ENCODE results near the gene GAREM2. TPM values are rescaled to one million over a fixed set of nuclear protein-coding genes. Genes with fewer than 3 reads are reported as not detected.

The GAREM2 gene
- polyA plus RNA-seq, 1 of the 3 experiments (the other 2 are of a cell fraction): 3.7 TPM

DNA sequence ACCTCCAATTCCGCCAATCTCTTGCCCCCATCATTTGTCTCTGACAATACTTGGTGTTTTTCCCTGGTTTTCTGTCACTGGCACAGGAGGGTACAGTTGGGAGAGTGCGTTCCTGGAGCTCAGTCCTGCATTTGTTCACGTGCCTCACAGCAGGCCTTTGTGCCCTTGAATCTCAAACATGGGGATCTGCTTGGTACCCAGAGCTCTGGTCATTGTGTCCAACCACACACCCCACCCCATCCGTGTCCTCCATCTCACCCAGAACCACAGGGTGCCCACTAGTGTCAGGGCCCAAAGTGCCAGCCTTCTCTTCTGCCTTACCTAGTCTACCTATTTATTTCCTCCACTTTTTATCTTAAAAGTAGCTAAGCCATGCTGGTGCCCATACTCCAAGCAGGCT lies 16.2 kb downstream of the GAREM2 start:
- H3K9ac ChIP-seq: no peak overlapping the region
- no peaks in the 10 kb centered on the region for H3K9me3 ChIP-seq
- 88% methylated on average over 4 of the region's 4 CpGs for WGBS (ENCODE audit: low lambda C conversion rate)
- ChIA-PET POLR2A (interaction anchor here (0.8 to 1.1 kb wide), 2 partner anchors 9 to 11 kb away, joined by 3 read pairs; no protein-coding TSS in a partner anchor), CTCF (interaction anchor here (1.1 to 1.7 kb wide), 5 partner anchors 22 to 389 kb away, joined by 3 to 7 read pairs (median 4); no protein-coding TSS in a partner anchor)
- H3K27me3 ChIP-seq (ENCODE audit: insufficient read depth): no peaks in the 10 kb centered on the region
- no peak overlapping the region for H3K4me3 ChIP-seq (ENCODE audit: low read depth in 2 of 2, low read length in 1 of 2)
- no peak overlapping the region for H3K4me2 ChIP-seq
- H3K9me2 ChIP-seq: no peaks in the 10 kb centered on the region
- no peaks in the 10 kb centered on the region; a peak in 1 of 4 replicates for H3K4me1 ChIP-seq (ENCODE audit: control insufficient read depth in 1 of 2, insufficient read depth in 2 of 2, low read depth in 1 of 2, low read length in 1 of 2)
- H2AFZ ChIP-seq (ENCODE audit: low read depth): no peak overlapping the region
- no peaks in the 10 kb centered on the region for H4K20me1 ChIP-seq (ENCODE audit: insufficient read depth)
- TF ChIP-seq GABPA (IDR thresholded peaks at IDR 0.05; ENCODE audit: low read depth): no peak
- TF ChIP-seq, protein P1, sequence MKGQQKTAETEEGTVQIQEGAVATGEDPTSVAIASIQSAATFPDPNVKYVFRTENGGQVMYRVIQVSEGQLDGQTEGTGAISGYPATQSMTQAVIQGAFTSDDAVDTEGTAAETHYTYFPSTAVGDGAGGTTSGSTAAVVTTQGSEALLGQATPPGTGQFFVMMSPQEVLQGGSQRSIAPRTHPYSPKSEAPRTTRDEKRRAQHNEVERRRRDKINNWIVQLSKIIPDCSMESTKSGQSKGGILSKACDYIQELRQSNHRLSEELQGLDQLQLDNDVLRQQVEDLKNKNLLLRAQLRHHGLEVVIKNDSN (IDR thresholded peaks at IDR 0.05; ENCODE audit: borderline replicate concordance, low read depth): no peak
- no peak for TF ChIP-seq ELF1 (IDR thresholded peaks at IDR 0.05)
- TF ChIP-seq, protein P2, sequence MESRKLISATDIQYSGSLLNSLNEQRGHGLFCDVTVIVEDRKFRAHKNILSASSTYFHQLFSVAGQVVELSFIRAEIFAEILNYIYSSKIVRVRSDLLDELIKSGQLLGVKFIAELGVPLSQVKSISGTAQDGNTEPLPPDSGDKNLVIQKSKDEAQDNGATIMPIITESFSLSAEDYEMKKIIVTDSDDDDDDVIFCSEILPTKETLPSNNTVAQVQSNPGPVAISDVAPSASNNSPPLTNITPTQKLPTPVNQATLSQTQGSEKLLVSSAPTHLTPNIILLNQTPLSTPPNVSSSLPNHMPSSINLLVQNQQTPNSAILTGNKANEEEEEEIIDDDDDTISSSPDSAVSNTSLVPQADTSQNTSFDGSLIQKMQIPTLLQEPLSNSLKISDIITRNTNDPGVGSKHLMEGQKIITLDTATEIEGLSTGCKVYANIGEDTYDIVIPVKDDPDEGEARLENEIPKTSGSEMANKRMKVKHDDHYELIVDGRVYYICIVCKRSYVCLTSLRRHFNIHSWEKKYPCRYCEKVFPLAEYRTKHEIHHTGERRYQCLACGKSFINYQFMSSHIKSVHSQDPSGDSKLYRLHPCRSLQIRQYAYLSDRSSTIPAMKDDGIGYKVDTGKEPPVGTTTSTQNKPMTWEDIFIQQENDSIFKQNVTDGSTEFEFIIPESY (IDR thresholded peaks at IDR 0.05; ENCODE audit: borderline replicate concordance, low read depth): no peak
- no peak for TF ChIP-seq JUND (IDR thresholded peaks at IDR 0.05)
- no peak for TF ChIP-seq RFX5 (IDR thresholded peaks at IDR 0.05; ENCODE audit: low read length)
- TF ChIP-seq USF2 (IDR thresholded peaks at IDR 0.05; ENCODE audit: borderline replicate concordance, low read depth, low read length): no peak
- TF ChIP-seq NRF1 (IDR thresholded peaks at IDR 0.05; ENCODE audit: low read depth, low read length): no peak
- no peak for TF ChIP-seq TEAD4 (IDR thresholded peaks at IDR 0.05; ENCODE audit: borderline replicate concordance, insufficient read depth)
- no peak for TF ChIP-seq EZH2phosphoT487 (IDR thresholded peaks at IDR 0.05; ENCODE audit: borderline replicate concordance, low read depth)
- TF ChIP-seq YY1 (IDR thresholded peaks at IDR 0.05; ENCODE audit: low read depth): no peak
- TF ChIP-seq EP300 (IDR thresholded peaks at IDR 0.05; ENCODE audit: borderline replicate concordance in 1 of 2, low read depth in 1 of 2, low read length in 1 of 2): no peak
- no peak for TF ChIP-seq FOSL2 (IDR thresholded peaks at IDR 0.05; ENCODE audit: borderline replicate concordance, low read depth)
- TF ChIP-seq CHD2 (IDR thresholded peaks at IDR 0.05; ENCODE audit: low read length, partially characterized antibody): no peak
- peaks cover 20 to 29% of the 10 kb centered on the region in 2 experiments for H3K36me3 ChIP-seq (replicated peaks in 1 of 2; ENCODE audit: control insufficient read depth in 1 of 2, insufficient read depth in 2 of 2, low read length in 1 of 2)
- no peak overlapping the region for H3K27ac ChIP-seq (ENCODE audit: low read depth in 2 of 2, low read length in 1 of 2)
- H3F3A ChIP-seq (replicated peaks; ENCODE audit: insufficient read depth): no peaks in the 10 kb centered on the region
- H3K79me2 ChIP-seq (ENCODE audit: insufficient read depth): no peaks in the 10 kb centered on the region
- no peak for DNase-seq

DNA sequence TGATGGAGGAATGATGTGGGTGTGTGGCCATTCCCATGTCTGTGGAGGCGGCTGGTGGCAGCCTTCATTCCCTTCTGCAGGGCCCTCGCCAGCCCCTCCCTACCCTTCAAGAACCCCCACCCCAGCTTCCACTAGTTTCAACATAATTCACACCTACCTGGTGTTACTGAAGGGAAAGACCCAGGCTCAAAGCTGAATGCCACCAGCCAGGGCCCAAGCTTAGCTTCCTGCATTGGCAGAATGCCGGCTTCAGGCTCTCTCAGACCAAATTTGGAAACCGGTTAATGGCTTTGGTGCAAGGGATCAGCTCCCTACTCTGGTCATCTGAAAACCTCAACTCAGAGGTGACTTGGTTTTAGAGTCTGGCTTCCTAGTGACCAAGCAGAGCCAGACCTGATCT lies 16.9 kb downstream of the GAREM2 start:
- no peak overlapping the region for H3K27ac ChIP-seq (ENCODE audit: low read depth in 2 of 2, low read length in 1 of 2)
- H4K20me1 ChIP-seq (ENCODE audit: insufficient read depth): no peaks in the 10 kb centered on the region
- H3K9me2 ChIP-seq: no peaks in the 10 kb centered on the region
- H3K4me3 ChIP-seq (ENCODE audit: low read depth in 2 of 2, low read length in 1 of 2): no peak overlapping the region
- no peak overlapping the region for H3K4me2 ChIP-seq
- ChIA-PET POLR2A (interaction anchor here (0.6 to 1.1 kb wide), 2 partner anchors 8 to 27 kb away, joined by 3 to 4 read pairs; no protein-coding TSS in a partner anchor), CTCF (interaction anchor here (1.4 to 1.7 kb wide), 4 partner anchors 21 to 389 kb away, joined by 3 to 7 read pairs (median 4); no protein-coding TSS in a partner anchor)
- H2AFZ ChIP-seq (ENCODE audit: low read depth): no peak overlapping the region
- no peaks in the 10 kb centered on the region for H3F3A ChIP-seq (replicated peaks; ENCODE audit: insufficient read depth)
- WGBS (ENCODE audit: low lambda C conversion rate): 91% methylated on average over 4 of the region's 4 CpGs
- no peaks in the 10 kb centered on the region for H3K27me3 ChIP-seq (ENCODE audit: insufficient read depth)
- H3K79me2 ChIP-seq (ENCODE audit: insufficient read depth): no peaks in the 10 kb centered on the region
- DNase-seq: no peak
- no peaks in the 10 kb centered on the region; a peak in 1 of 4 replicates for H3K4me1 ChIP-seq (ENCODE audit: control insufficient read depth in 1 of 2, insufficient read depth in 2 of 2, low read depth in 1 of 2, low read length in 1 of 2)
- H3K9me3 ChIP-seq: no peaks in the 10 kb centered on the region
- H3K9ac ChIP-seq: no peak overlapping the region
- peaks cover 25 to 36% of the 10 kb centered on the region in 2 experiments for H3K36me3 ChIP-seq (replicated peaks in 1 of 2; ENCODE audit: control insufficient read depth in 1 of 2, insufficient read depth in 2 of 2, low read length in 1 of 2)
- no peak for TF ChIP-seq SIN3A (IDR thresholded peaks at IDR 0.05; ENCODE audit: borderline replicate concordance, low read depth, low read length)
- TF ChIP-seq, protein P3, sequence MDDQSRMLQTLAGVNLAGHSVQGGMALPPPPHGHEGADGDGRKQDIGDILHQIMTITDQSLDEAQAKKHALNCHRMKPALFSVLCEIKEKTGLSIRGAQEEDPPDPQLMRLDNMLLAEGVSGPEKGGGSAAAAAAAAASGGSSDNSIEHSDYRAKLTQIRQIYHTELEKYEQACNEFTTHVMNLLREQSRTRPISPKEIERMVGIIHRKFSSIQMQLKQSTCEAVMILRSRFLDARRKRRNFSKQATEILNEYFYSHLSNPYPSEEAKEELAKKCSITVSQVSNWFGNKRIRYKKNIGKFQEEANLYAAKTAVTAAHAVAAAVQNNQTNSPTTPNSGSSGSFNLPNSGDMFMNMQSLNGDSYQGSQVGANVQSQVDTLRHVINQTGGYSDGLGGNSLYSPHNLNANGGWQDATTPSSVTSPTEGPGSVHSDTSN (IDR thresholded peaks at IDR 0.05): no peak
- TF ChIP-seq, protein P1 (IDR thresholded peaks at IDR 0.05; ENCODE audit: borderline replicate concordance, low read depth): no peak
- TF ChIP-seq FOSL2 (IDR thresholded peaks at IDR 0.05; ENCODE audit: borderline replicate concordance, low read depth): no peak
- TF ChIP-seq YY1 (IDR thresholded peaks at IDR 0.05; ENCODE audit: low read depth): no peak
- TF ChIP-seq MEF2A (IDR thresholded peaks at IDR 0.05; ENCODE audit: borderline replicate concordance, low read depth): no peak
- TF ChIP-seq FOXM1 (IDR thresholded peaks at IDR 0.05; ENCODE audit: low read depth): no peak
- no peak for TF ChIP-seq USF2 (IDR thresholded peaks at IDR 0.05; ENCODE audit: borderline replicate concordance, low read depth, low read length)
- no peak for TF ChIP-seq JUND (IDR thresholded peaks at IDR 0.05)
- TF ChIP-seq SMC3 (IDR thresholded peaks at IDR 0.05; ENCODE audit: low read depth, low read length): no peak
